GM19238 (cell line): ENCODE results near the gene NACA2.
"Not testable (repeated sequence)": the region's sequence is repeated elsewhere in the genome, so short reads cannot be mapped to it uniquely, and the experiment has no call there.

Source experiments
- DNase-seq: peaks from one replicate; pipeline ENCODE4 v3.0.0; 2011; ENCODE audit warnings: low spot score; ENCODE audit not compliant: insufficient read length

NACA2 gene

DNA sequence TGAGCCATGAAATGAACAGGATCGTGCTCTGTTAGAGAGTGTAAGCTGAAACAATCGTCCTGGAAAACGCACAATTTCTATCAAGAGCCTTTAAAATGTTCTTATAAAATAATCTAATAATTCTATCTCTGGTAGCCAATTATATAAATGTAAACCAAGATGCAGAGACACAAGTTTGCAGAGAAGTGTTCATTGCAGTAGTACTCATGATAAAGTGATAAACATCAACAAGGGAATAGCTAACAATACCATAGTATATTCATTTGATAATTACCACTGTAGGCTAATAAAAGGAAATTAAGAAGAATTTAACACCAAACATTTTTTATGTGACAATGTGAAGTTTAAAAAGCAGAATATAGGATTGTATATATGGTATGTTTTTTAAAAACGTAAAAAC lies 12.4 kb downstream of the NACA2 start:
- no peak for DNase-seq

DNA sequence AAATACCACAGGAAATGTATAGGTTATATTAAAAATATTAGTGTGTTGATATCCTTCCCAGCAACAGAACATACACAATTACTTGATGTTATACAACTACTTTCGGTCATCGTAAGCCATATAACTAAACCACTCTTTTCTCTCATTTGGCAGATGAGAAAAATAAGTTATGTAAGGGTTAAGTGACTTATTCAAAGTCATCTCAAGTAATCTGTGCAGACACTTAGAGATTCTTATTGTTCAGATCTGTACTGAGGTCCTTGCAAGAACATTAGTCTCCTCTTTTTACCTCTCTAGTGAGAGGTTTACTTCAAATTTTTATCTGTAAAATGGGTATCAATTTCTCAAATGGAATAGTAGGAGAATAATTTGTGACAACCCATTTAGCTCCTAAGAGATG lies 15.0 kb downstream of the NACA2 start:
- no peak for DNase-seq

DNA sequence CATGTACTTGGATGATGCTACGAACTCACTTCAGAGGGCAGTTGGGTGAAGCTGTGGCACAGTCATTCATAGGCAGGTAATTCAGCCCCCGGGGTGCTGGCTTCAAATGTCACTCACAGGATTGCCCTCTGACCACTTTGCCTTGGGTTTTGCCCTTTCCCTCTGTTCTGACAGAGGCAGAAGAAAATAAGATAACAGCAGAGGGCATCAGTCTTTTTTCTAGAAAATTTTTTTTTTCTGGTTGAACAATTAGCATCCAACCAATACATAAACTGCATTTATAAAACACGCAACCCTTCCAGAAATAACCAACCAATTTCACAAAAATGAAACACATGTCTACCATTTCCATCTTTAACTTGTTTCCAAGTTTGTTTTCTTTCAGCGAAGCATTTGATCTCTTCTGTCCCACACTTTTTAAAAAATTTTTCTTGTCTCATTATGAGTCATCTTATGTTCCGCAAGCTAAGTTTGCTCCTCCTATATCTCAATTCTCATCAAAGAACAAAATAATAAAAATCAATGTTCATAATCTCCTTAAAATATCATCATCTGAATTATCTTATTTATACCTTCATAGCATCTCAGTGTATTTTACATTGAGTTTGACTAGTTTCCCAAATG lies 15.6 kb downstream of the NACA2 start:
- no peak for DNase-seq

DNA sequence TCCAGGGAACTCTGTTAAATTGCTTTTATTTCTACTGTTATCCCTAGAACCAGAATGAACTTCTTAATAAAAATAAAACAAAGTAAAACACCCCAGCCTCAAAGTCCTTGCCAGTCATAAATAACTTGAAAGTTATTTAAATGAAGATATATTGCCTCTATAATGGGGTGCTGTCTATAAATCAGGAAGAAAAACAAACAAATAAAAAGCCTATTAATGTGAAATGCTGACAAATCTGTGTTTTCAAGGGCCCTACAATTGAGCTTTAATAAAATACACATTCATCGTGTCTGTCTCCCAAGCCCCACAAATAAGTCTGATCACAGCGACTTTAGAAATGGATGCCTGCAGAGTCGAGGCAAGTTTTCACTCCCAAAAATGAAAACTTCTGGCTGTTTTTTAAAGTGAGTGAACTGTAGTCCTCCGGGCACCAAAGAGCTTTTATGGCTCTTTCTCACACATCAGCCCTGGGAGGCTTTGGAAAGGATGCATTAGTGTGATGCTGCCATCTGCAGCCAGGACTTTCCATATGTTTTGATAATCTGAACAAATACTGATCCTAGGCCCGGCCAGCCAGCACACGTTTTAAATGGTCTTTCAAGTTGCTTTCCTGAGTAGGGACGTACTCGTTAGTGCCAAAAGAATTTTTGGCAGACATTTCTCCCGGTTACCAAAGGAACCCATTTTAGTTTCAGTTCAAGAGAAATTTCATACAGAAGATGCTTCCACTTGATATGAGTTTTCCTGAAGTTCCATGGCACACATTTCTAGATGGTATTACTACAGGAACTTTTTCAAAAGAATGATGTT lies 16.3 kb downstream of the NACA2 start:
- no peak for DNase-seq

DNA sequence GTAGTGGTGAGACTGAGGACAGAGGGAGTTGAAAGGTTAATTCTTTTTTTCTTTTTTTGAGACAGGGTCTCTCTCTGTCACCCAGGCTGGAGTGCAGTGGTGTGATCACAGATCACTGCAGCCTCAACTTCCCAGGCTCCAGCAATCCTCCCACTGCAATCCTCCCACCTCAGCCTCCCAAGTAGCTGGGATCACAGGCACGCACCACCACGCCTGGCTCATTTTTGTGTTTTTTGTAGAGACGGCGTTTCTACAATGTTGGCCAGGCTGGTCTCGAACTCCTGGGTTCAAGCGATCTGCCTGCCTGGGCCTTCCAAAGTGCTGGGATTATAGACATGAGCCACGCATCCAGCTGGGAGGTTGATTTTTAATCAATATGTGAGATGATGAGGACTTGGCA lies 18.5 kb downstream of the NACA2 start:
- DNase-seq: not testable (repeated sequence)

DNA sequence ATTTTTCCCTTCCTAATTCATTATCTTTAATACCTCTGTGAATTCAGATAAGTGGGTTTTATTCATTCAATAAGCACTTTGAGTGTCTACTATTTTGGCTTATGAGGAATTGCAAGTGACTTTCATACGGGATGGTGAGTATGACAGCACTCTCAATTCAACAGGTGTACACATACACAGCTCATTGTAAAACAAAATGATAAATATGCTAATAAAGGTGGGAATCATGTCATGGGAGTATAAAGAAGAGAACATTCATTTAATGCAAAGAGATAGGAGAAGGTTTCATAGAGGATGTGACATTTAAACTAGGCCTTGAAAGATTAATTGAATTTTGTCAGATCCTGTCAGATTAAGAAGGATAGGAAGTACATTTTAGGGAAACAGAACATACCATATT lies 19.4 kb downstream of the NACA2 start:
- DNase-seq: no peak

DNA sequence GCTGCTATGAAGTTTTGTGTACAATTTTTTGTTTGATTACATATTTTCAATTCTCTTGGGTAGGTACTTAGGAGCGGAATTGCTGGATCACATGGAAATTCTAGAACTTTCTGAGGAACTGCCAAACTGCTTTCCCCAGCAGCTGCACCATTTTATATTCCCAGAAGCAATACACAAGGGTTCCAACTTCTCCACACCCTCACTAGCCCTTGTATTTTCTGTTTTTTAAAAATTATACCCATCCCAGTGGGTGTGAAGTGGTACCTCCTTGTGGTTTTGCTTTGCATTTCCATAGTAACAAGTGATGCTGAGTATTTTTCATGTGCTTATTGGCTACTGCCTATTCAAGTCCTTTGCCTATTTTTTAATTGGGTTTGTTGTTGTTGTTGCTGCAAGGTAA lies 20.9 kb downstream of the NACA2 start:
- DNase-seq: no peak

DNA sequence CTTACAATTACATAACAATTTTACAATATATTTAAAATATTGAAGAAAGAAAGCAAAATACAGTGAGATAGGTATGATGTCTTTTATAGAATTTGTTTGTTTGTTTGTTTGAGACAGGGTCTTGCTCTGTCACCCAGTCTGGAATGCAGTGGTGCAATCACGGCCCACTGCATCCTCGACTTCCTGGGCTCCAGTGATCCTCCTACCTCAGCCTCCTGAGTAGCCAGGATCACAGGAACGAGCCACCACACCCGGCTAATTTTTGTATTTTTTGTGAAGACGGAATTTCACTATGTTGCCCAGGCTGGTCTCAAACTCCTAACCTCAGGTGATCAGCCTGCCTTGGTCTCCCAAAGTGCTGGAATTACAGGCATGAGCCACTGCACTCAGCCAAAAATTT lies 21.5 kb downstream of the NACA2 start:
- not testable (repeated sequence) for DNase-seq

DNA sequence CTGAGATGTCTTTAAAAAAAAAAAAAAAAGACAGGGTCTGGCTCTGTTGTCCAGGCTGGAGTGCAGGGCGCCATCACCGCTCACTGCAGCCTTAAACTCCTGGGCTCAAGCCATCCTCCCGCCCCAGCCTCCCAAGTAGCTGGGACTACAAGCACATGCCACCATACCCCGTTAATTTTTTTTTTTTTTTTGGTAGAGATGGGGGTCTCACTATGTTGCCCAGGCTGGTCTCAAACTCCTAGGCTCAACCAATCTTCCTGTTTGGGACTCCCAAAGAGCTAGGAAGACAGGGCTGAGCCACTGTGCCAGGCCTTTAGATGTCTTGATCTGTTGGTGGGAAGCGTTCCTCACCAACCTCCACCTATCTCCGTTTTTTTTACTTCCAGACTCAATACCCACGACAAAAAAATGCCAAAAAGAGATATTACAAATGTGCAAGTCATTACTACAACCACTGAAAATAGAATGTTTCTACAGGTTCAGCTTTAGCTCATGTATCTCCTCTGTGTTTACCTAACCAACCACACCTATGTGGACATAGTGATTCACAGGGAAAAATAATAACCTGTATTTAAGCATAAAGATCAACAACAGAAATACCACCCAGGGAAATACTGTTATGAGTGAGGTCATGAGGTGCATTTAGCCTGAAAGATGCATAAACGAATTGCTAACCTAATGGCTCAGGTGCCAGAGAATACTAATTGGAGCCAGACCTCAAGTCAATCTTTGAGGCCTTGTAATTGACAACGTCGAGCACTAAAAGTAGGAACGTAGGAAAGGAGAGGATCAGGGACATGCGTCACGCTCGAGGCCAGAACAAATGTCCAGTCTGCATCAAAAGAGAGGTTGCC lies 22.6 kb downstream of the NACA2 start:
- no peak for DNase-seq

DNA sequence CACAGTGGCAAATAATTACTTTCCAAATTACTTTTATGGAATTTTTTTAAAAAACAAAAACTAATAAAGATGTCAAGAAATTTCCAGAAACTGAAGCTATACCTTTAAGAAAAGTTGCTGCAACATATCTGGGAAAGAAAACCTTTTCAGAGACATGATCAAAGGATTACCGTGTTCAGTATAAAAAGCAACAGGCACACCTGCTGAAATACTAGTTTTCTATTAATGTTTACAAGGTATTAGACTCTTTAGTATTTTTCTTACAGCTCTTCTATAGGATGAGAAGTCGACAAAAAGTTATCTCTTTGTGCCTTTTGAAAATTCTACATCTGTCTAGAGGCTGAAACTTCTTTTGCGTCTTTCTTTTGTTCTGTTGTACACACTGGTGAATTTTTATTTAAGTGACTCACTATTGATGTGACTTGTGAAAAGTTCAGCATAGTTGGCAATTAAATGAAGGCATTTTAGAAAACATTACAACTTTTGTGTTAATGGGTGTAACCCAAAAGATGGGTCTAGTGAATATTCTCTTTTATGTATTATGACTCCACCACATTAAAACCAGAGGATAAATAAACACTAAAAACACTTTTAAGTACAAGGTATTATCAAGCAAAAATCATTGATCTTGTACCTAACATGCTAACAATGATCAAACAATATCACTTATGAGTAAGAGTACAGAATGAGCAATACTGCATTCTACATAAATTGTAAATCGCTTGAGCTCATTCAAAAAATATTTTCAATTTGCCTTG lies 23.8 kb downstream of the NACA2 start:
- DNase-seq: no peak

DNA sequence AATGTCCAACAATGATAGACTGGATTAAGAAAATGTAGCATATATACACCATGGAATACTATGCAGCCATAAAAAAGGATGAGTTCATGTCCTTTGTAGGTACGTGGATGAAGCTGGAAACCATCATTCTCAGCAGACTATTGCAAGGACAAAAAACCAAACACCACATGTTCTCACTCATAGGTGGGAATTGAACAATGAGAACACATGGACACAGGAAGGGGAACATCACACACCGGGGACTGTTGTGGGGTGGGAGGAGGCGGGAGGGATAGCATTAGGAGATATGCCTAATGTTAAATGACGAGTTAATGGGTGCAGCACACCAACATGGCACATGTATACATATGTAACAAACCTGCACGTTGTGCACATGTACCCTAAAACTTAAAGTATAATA lies 24.6 kb downstream of the NACA2 start:
- DNase-seq: not testable (repeated sequence)

DNA sequence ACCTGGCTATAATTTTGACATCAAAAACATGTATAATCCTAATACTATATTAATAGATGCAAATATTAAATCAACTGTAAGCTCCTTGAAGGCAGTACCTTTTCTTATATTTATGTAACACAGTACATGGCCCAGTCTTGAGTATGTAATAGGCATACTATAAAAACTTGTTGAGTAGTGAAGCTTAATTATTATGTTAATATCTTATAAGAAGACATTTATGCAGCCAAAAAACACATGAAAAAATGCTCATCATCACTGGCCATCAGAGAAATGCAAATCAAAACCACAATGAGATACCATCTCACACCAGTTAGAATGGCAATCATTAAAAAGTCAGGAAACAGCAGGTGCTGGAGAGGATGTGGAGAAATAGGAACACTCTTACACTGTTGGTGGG lies 25.2 kb downstream of the NACA2 start:
- not testable (repeated sequence) for DNase-seq

DNA sequence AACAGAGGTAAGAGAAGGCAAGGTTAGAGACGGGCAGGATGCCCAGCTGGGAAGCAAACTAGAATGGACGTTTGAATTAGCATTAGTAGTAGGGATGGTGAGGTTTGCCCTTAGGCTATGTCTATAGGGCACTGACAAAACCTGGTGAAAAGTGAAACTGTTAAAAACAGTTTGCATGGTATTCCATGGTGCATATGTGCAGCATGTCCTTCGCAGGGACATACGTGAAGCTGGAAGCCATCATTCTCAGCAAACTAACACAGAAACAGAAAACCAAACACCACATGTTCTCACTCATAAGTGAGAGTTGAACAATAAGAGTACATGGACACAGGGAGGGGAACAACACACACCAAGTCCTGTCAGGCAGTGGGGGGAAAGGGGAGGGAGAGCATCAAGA lies 25.8 kb downstream of the NACA2 start:
- no peak for DNase-seq

DNA sequence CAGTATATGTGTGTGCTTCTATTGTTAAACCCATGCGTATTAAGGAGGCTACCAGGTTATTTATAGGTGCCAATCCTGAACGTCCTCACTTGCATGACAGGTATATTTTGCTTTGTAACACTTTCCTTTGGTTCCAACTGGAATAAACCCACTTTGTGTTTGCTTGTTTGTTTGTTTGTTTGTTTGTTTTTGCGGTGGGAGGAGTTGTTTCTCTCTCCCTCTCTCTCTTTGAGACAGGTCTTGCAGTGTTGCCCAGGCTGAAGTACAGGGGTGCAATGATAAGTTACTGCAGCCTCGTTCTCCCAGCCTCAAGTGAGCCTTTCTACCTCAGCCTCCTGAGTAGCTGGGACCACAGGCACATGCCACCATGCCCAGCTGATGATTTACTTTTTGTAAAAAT lies 28.7 kb downstream of the NACA2 start:
- DNase-seq: no peak

DNA sequence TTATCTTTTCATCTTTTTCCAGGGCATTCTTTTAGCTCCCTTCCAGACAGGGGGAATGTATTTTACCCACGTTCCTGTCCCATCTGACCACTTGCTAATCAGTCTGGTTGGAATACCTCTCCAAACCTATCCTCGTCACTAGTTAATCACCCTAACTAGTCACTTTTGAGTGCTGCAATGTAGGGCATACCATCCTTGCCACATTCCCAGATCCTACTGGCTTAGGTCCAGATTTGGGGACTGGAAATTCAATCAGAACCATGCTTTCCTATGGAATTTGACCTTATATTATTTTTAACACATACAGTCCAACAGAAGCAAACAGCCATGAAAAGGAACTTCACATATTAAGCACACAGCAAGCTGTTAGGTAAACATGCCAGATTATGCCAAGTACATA lies 29.7 kb downstream of the NACA2 start:
- no peak for DNase-seq

DNA sequence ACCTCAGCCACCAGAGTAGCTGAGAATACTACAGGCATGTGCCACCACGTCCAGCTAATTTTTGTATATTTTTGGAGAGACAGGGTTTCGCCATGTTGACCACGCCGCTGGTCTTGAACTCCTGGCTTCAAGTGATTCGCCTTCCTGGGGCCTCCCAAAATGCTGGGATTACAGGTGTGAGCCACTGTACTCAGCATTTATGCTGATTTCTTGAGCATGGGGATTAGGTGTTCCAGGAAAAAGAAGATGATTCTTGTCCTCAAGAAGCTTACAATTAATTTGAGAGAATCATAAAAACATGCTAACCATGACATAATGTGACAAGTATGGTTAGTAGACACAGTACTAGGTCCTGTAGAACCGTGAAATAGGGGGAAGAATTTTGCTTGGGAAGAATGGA lies 30.9 kb downstream of the NACA2 start:
- DNase-seq: no peak

DNA sequence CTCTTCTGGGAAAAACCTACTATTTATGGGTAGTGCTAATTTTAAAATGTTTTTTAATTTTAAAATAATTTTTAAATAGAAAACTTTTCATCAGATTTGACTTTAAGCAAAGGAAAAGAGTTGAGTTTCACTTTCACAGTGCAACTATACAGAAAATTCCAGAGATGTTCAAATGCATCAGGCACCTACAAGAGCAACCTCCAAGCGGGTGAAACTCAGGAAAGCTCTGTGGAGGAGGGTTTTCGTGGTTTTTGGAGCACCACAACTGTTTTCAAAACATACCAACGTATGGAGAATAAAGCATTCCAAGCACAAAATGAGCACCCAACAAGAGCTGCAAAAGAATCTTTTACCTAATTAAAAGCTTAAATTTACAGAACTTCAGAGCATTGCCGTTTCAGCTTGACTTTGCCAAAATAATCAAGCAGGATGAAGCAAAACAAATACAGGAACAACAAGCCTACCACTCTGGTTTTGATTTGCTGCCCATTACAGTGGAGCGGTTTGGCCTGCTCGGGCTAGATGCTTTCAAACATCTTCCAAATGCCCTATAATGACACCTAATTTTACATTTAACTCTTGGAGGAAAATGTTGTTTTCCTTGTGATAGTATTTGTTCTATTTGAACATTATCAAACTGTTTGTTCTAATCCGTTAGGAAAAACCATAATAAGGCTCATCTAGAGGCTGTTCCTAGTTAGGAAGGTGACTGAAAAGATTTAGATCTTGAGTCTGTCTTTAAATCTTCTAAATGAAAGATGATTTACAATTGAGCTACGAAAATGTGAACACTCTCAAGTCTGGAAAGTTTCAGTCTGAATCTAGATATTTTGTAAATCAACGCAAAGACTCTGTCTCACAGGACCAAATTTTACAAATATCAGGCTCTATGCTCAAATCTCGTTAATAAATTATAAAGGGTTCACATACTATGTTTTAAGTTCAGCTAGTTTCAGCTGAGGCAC lies 34.5 kb downstream of the NACA2 start:
- no peak for DNase-seq

DNA sequence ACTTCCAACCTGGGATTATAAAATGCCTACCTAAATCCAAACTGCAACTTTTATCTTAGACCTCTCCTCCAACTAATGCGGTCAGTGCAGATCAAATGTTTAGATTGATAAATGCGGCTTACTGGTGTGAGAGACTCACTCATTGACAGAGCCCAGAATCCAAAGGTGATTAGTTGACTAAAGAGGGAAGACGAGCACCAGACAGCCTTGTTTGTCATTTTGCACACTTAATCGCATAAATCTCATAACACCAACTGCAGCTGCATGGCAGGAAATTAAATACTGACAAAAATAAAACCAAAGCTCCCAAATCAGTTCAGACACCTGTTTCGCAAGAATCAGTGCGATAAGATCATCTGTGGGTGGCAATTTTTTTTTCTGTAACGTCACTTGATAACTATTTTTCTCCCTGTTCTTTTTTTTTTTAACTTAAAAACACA lies 35.9 kb downstream of the NACA2 start:
- DNase-seq: no peak

DNA sequence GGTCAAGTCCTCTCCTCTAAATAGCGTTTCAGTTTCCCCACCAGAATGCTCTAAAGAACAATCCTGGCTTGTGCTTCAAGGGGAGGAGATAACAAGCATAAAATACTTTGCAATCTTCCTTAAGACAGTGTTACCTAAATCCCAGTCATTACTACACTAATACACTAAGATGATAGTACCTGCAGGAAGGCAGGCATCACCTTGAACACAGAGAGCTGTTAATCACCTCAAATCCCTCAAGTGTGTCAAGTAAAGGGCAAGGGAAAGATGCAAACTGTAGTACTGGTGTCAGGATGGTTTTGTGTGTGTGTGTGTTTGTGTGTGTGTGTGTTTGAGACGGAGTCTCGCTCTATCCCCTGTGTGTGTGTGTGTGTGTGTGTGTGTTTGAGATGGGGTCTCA lies 36.8 kb downstream of the NACA2 start:
- DNase-seq: no peak

DNA sequence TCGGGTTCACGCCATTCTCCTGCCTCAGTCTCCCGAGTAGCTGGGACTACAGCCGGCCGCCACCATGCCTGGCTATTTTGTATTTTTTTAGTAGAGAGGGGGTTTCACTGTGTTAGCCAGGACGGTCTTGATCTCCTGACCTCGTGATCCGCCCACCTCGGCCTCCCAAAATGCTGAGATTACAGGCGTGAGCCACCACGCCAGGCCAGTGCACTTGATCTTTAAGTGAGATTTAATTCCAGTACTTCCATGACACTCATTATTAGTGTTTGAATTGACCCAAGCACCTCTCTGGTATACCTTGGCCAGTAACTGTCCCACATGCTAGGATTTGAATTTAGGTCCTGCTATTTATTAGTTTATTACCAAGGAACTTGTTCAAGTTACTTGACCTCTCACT lies 38.5 kb downstream of the NACA2 start:
- not testable (repeated sequence) for DNase-seq
